ENCODE measurements around the gene MACO1.
"Not testable (repeated sequence)": the region's sequence is repeated elsewhere in the genome, so short reads cannot be mapped to it uniquely, and the experiment has no call there.

Gene MACO1

GRCh38 chr1:25485536-25486411 is 55.1 kb downstream of the MACO1 start:
- DNase-seq (ENCODE audit: low read depth in 1 of 2, low spot score in 1 of 2): no peak

DNA sequence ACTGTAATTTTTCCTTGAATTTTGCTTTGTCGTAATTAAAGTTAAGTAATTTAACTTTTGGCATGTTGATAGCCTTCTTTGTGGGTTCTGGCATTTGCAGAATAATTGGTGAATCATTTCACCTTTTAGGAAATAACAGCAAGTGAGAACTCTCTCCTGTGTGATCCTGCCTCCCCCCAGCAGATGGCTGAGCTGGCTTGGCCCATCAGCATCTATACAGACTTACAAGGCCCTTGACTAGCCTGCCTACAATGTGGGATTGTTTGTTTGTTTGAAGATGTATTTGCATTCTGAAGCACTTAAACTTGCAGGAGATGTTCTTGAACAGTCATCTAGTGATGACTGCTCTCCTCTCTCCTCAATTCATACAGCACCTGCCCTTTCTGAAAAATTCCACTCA is 55.9 kb downstream of the MACO1 start:
- no peak for DNase-seq (ENCODE audit: low read depth in 1 of 2, low spot score in 1 of 2)

DNA sequence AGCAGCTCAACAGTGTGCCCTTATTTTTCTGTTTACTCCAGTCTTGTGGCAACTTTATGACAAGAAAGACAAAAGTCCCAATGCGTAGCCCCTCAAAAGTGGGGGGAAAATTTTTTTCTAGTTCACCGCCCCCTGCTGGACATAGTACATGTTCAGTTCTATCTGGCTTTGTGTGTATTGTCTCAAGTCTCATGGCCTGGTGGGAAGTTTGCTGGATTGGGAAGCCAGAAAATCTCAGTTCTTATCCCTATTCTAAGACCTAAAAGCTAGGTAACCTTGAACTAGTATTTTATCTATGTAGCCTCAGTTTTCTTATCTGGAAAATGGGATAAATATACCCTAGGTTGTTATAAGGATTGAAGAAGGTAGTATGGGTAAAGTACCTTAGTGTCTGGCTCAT is 56.9 kb downstream of the MACO1 start:
- no peak for DNase-seq (ENCODE audit: low read depth in 1 of 2, low spot score in 1 of 2)

DNA sequence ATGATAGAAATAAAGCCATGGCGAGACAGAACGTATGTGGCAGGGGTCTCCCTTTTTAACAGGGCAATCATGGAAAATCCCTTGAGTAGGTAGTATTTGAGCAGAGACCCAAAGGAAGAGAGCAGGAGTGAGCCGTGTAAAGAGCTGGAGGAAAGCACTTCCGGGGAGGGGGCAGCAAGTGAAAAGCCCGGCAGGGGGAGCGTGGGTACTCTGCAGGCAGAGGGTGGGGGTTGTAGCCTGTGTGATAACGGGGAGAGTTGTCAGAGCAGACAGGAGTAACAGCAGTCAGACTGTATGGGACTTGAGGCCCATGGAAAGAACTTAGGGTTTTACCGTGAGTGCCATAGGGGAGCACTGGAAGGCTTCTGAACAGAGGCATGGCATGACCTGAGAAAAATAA is 61.6 kb downstream of the MACO1 start:
- DNase-seq (ENCODE audit: low read depth in 1 of 2, low spot score in 1 of 2): no peak

- no peak for DNase-seq (ENCODE audit: low read depth in 1 of 2, low spot score in 1 of 2)
Observed at GRCh38 chr1:25494952-25495351, 64.3 kb downstream of the MACO1 start.

DNA sequence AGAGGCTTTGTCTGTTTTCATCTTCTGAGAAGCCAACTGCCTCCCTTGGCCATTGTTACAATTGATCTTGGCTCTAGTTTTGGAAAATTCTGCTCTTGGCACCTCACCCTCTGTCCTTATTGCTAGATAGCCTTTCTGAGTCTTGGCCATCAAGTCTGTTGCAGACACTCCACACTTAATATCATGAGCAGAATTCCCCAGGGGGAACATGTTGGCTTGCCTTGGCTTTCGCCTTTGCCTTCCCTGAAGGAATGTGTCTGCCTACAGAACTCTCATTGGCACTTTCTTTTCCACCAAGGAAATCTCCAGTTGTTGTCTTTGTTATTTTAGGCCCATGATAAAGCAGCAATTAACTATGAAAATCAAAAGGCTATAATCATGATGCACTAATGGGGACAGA is 70.0 kb downstream of the MACO1 start:
- DNase-seq (ENCODE audit: low read depth in 1 of 2, low spot score in 1 of 2): no peak

DNA sequence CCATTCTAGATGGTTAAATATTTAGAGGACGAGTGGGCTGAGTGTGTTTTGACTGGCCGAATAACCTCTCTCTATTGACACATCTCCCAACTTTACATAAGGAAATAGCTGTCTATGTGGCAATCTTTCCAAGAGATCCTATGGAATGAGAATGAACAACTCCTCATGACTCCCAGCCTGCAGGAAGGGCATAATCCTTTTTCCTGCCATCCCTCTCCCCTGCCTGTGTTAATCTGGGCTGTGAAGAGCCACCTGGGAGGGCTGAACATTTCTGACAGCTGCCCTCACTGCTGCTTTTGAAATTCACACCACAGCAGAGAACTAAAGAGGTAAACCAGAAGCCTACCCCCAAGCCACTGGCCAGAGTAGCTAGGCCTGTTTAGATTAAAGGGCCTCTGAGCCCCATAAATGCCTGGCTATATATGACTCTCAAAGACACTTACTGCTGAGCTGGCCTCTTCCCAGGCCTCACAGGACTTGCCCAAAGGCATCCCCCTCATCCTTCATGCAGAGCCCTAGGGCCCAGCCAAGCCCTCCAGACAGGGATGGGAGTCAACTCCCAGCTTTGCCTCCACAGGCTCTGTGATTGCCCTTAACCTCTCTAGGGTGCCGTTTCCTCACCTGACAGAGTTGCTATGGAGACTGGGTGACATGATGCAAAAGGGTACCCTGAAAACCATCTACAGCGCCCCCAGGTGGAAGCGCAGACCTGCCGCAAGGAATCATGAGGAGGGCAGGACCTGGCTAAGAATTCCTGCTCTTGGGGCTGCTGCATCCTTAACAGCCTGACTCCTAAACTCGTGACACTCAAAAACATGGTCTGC is 70.8 kb downstream of the MACO1 start:
- no peak for DNase-seq (ENCODE audit: low read depth in 1 of 2, low spot score in 1 of 2)

DNA sequence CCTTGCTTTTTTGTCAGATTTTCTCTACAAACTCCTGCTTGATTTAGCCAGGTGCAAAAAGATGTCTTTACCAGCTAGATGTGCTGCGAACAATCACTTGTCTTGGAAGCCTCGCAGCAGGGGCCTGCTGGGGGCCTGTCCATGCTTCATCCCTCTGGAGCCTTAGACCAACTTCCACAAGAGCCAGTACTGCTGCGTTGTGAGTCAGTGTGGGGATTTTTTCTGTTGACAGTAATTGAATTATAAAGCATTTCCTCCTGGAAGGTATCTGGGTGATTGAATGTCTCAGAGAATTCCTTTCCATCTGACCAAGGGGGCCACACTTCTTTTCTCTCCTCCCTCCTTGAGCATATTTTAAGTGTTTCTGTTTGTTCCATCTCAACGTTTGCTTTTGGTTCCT is 72.3 kb downstream of the MACO1 start:
- no peak for DNase-seq (ENCODE audit: low read depth in 1 of 2, low spot score in 1 of 2)

DNA sequence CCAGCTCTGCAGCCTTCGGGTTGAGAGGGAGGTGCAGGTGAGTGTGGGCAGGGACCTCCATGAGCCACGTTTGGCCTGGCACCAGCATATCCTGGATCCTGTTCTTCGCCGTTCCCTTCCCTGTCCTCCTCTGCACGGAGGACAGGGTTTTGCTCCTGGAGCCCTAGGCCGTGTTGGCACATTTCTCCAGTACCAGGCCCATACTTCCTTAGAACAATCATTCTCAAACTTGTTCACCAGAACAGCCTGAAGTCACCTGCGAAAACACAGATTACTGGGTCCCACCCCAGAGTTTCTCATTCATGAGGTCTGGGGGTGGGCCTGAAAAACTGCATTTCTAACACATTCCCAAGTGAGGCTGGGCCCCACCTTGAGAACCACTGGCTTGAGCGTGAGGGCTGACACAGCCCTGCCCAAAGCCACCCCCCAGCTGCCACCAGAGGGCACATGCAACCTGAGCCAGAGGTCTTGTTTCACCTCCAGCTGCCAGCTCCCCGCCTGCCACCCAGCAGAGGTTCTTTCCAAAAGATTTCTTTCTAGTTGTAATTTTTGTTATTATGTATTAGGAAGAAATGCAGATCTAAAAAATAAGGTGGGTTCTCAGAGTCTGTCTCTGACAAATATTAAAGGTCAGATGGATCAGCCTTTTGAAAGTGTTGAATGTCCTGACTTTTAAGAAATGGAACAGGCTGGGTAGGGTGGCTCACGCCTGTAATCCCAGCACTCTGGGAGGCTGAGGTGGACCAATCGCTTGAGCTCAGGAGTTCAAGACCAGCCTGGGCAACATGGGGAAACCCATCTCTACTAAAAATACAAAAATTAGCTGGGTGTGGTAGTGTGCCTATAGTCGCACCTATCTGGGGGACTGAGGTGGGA is 73.1 kb downstream of the MACO1 start:
- peak; percentile 52 to 57 for DNase-seq (ENCODE audit: low read depth in 1 of 2, low spot score in 1 of 2)

GRCh38 chr1:25504706-25505595 is 74.3 kb downstream of the MACO1 start:
- no peak for DNase-seq (ENCODE audit: low read depth in 1 of 2, low spot score in 1 of 2)

DNA sequence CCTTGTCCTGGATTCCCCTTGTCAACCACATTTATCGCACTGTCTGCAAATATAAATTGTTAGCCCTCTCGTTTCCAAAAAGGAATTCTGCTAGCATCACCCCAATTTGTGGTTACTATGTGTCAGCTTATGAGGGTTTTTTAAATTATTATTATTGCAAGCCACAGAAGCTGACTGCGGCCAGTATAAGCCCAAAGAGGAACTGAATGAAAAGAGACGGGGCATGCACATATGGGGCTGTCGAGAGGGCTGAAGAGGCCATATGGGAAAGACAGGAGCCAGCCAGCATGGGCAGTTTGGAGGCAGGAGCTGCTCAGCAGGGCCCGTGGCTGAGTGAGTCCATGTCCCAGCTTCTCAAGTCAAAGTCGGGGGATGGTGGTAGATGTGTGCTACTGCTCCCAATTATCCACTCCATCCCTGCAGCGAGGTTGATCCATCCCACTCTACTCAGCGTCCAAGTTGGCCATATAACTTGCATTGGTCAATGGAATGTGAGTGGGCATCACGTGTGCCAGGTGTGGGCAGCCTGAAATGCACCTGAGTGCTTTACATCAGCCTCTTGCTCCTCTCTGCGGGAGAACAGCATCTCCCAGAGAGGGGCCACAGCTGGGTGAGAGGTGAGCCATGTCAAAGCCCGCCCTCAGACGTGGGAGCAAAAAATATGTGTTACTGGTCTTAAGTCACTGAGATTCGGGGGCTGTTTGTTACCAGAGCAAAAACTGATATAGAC is 75.1 kb downstream of the MACO1 start:
- DNase-seq (ENCODE audit: low read depth in 1 of 2, low spot score in 1 of 2): no peak

GRCh38 chr1:25506566-25507463 is 76.1 kb downstream of the MACO1 start:
- DNase-seq (ENCODE audit: low read depth in 1 of 2, low spot score in 1 of 2): not testable (repeated sequence)

- DNase-seq (ENCODE audit: low read depth in 1 of 2, low spot score in 1 of 2): no peak
Observed at GRCh38 chr1:25513666-25514065, 83.0 kb downstream of the MACO1 start.

- no peak for DNase-seq (ENCODE audit: low read depth in 1 of 2, low spot score in 1 of 2)
Observed at GRCh38 chr1:25515033-25515432, 84.3 kb downstream of the MACO1 start.

DNA sequence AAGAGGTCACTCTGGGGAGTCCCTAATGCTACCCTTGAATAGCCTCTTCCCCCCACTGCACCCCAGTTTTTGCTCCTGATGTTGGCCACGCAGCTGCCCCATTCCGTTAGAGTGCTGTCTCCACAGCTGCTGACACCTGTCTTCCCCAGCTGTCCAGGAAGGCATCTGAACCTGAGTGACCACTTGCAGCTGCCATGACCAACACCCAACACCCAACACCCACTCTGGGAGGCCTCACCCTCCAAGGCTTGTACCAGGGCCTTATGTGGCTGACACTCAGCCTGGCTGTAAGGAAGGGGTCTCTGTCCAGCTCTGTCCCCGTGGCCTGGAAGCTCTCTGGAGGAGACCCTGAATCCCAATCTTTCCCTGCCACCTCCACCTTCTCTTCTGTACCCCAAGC is 86.0 kb downstream of the MACO1 start:
- no peak for DNase-seq (ENCODE audit: low read depth in 1 of 2, low spot score in 1 of 2)

DNA sequence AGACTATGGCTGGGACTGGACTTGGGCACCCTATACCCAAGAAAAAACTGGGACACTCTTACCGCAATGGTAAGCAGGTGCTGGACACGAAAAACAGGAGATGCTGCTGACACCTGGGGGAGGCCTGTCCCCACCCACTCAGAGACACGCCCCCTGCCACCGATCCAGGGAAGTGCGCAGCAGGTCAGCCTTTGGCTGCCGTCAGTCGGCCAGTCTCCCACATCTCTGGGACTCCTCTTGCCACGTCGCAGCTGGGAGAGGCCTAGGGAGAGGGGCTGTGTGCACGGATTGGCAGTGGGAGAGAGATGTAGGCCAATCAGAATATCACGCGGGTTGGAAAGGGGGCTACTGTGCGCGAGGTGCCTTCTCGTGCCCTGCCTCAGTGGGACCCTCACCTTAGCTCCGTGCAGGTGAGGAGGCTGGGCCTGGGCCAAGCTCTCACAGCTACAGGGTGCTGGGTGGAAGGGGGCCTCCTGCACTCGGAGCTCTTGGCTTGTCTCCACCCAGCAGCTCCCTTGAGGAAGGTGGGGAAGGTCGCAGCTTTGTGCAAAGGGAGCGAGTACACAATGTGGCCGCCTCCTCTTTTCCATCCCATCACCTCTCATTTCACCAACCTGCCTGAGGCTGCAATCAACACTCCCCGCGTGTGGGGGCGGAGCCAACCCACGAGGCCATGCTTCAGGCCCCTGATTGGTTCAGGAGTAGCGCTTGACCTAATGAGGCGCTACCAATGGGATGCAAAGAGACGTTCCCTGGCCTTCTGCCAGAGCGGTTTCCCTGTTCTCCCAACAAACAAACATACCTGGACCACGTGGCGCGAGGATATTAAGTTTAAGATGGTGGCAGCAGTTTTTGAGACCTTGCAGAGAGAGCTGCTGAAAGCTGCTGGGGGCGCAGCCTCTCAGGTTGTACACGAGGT is 87.0 kb downstream of the MACO1 start:
- DNase-seq (ENCODE audit: low read depth in 1 of 2, low spot score in 1 of 2): no peak

GRCh38 chr1:25519624-25520023 is 88.9 kb downstream of the MACO1 start:
- no peak for DNase-seq (ENCODE audit: low read depth in 1 of 2, low spot score in 1 of 2)
